Progenitor cell of endocrine pancreas (in vitro differentiated cells): ENCODE measurements around the gene CDH23. TPM values are rescaled to one million over a fixed set of nuclear protein-coding genes. Genes with fewer than 3 reads are reported as not detected.

Experiments used
- DNase-seq: peaks from one replicate; pipeline ENCODE4 v3.0.0; 2021; ENCODE audit warnings: low spot score; ENCODE audit not compliant: unreplicated experiment
- H3K27ac Mint-ChIP-seq: 2 replicates; pipeline ENCODE4 v1.8.0; 2021; ENCODE audit warnings: mild to moderate bottlenecking, moderate library complexity, mixed read lengths
- H3K27me3 Mint-ChIP-seq: 2 replicates; pipeline ENCODE4 v1.8.0; 2021; ENCODE audit warnings: mixed read lengths
- H3K36me3 Mint-ChIP-seq: 2 replicates; pipeline ENCODE4 v1.8.0; 2022; ENCODE audit warnings: mixed read lengths; ENCODE audit not compliant: insufficient read depth
- H3K4me1 Mint-ChIP-seq: 2 replicates; pipeline ENCODE4 v1.8.0; 2021; ENCODE audit warnings: low read depth, mixed read lengths
- H3K4me3 Mint-ChIP-seq: 2 replicates; pipeline ENCODE4 v1.8.0; 2021; ENCODE audit warnings: low read depth, mild to moderate bottlenecking, moderate library complexity, mixed read lengths
- H3K9me3 Mint-ChIP-seq: 2 replicates; pipeline ENCODE4 v1.8.0; 2021; ENCODE audit warnings: low read depth, mixed read lengths
- CTCF ChIP-seq: fragments of 200-600 bp; sonication (generic); IDR thresholded peaks from one replicate; pipeline ENCODE4 v1.5.0; 2021; ENCODE audit warnings: antibody characterized with exemption, mild to moderate bottlenecking; ENCODE audit not compliant: unreplicated experiment
- total RNA-seq: library from RNA; stranded (reverse); gene quantifications from 2 replicates; pipeline ENCODE4 v1.2.1, GENCODE V29; 2021

Gene CDH23
- total RNA-seq, 1 donor from 2014 or later, result 0.43 TPM

- no peak for DNase-seq
- Mint-ChIP-seq H3K36me3 (no peaks in the 10 kb centered on the region), H3K4me3 (no peak overlapping the region), H3K27me3 (no peaks in the 10 kb centered on the region), H3K27ac (no peak overlapping the region), H3K9me3 (no peaks in the 10 kb centered on the region), H3K4me1 (peaks cover 11% of the 10 kb centered on the region)
- no peak for TF ChIP-seq CTCF
Measured at GRCh38 chr10:71515531-71516172, 118.9 kb downstream of the CDH23 start.

- H3K27ac Mint-ChIP-seq, result no peak overlapping the region
- no peak for DNase-seq
Measured at GRCh38 chr10:71516890-71517289, 120.2 kb downstream of the CDH23 start.

GRCh38 chr10:71517298-71518169 is 120.8 kb downstream of the CDH23 start:
- no peak overlapping the region for H3K27ac Mint-ChIP-seq
- H3K9me3 Mint-ChIP-seq, result no peaks in the 10 kb centered on the region
- no peaks in the 10 kb centered on the region for H3K36me3 Mint-ChIP-seq
- peaks cover 9% of the 10 kb centered on the region for H3K27me3 Mint-ChIP-seq
- TF ChIP-seq CTCF, result no peak
- H3K4me1 Mint-ChIP-seq, result peaks cover 10% of the 10 kb centered on the region
- no peak overlapping the region for H3K4me3 Mint-ChIP-seq
- no peak for DNase-seq

More at GRCh38 chr10:71516890-71517289, 120.2 kb downstream of the CDH23 start:
- H3K4me3 Mint-ChIP-seq, result no peak overlapping the region
- no peak for TF ChIP-seq CTCF
- H3K36me3 Mint-ChIP-seq, result no peaks in the 10 kb centered on the region
- H3K9me3 Mint-ChIP-seq, result no peaks in the 10 kb centered on the region
- H3K27me3 Mint-ChIP-seq, result peaks cover 5% of the 10 kb centered on the region
- peaks cover 11% of the 10 kb centered on the region for H3K4me1 Mint-ChIP-seq

- no peak for TF ChIP-seq CTCF
- Mint-ChIP-seq H3K4me1 (peaks cover 3% of the 10 kb centered on the region), H3K27me3 (peaks cover 15% of the 10 kb centered on the region), H3K27ac (no peak overlapping the region), H3K9me3 (no peaks in the 10 kb centered on the region), H3K4me3 (no peak overlapping the region), H3K36me3 (no peaks in the 10 kb centered on the region)
- no peak for DNase-seq
Measured at GRCh38 chr10:71520042-71520441, 123.3 kb downstream of the CDH23 start.

- Mint-ChIP-seq H3K27ac (peak overlapping the region; percentile 41), H3K36me3 (no peaks in the 10 kb centered on the region), H3K4me1 (no peaks in the 10 kb centered on the region), H3K4me3 (no peak overlapping the region), H3K9me3 (no peaks in the 10 kb centered on the region), H3K27me3 (peaks cover 17% of the 10 kb centered on the region)
- no peak for DNase-seq
- TF ChIP-seq CTCF, result no peak
Measured at GRCh38 chr10:71521504-71522441, 125.1 kb downstream of the CDH23 start.
